ENCODE results near the gene TIMP3. TPM values are rescaled to one million over a fixed set of nuclear protein-coding genes. Genes with fewer than 3 reads are reported as not detected.

Gene TIMP3
- total RNA-seq, 4 donors from 2014 or later: 68.1 to 381 (median 202) TPM

GRCh38 chr22:32837803-32838202 lies 36.3 kb downstream of the TIMP3 start:
- no peak for DNase-seq (ENCODE audit: low spot score in 2 of 2)
- TF ChIP-seq POLR2A (IDR thresholded peaks at IDR 0.05): no peak
- TF ChIP-seq CTCF (IDR thresholded peaks at IDR 0.05): no peak
- 50 to 60% methylated on average over 4 of the region's 4 CpGs for WGBS, 2 donors
- H3K4me3 ChIP-seq (ENCODE audit: low read depth, poor library complexity, severe bottlenecking): no peak overlapping the region
- intact Hi-C loops (cut with DNase I; ENCODE audit: low total_unique reads): no loop called here

GRCh38 chr22:32839831-32840584 lies 38.5 kb downstream of the TIMP3 start:
- intact Hi-C loops (cut with DNase I; ENCODE audit: low total_unique reads): no loop called here
- DNase-seq (ENCODE audit: low spot score in 2 of 2): no peak
- no peak overlapping the region for H3K4me3 ChIP-seq (ENCODE audit: low read depth, poor library complexity, severe bottlenecking)
- TF ChIP-seq CTCF (IDR thresholded peaks at IDR 0.05): no peak
- no peak for TF ChIP-seq POLR2A (IDR thresholded peaks at IDR 0.05)
- 47 to 51% methylated on average over 14 of the region's 14 CpGs for WGBS, 2 donors

- no peak for DNase-seq (ENCODE audit: low spot score in 2 of 2)
- no peak overlapping the region for H3K4me3 ChIP-seq (ENCODE audit: low read depth, poor library complexity, severe bottlenecking)
- TF ChIP-seq POLR2A (IDR thresholded peaks at IDR 0.05): no peak
- TF ChIP-seq CTCF (IDR thresholded peaks at IDR 0.05): no peak
- WGBS, 2 donors: 80 to 85% methylated on average over 6 of the region's 6 CpGs
- intact Hi-C loops (cut with DNase I; ENCODE audit: low total_unique reads): no loop called here
These were observed 39.7 kb downstream of the TIMP3 start for GRCh38 chr22:32841175-32841574.

GRCh38 chr22:32842486-32842885 lies 41.0 kb downstream of the TIMP3 start:
- DNase-seq (ENCODE audit: low spot score in 2 of 2): no peak
- intact Hi-C loops (cut with DNase I; ENCODE audit: low total_unique reads): no loop called here
- 49 to 62% methylated on average over 4 of the region's 4 CpGs for WGBS, 2 donors
- TF ChIP-seq CTCF (IDR thresholded peaks at IDR 0.05) (no peak), POLR2A (IDR thresholded peaks at IDR 0.05) (no peak)
- H3K4me3 ChIP-seq (ENCODE audit: low read depth, poor library complexity, severe bottlenecking): no peak overlapping the region

- no peak for DNase-seq (ENCODE audit: low spot score in 2 of 2)
- H3K4me3 ChIP-seq (ENCODE audit: low read depth, poor library complexity, severe bottlenecking): no peak overlapping the region
- intact Hi-C loops (cut with DNase I; ENCODE audit: low total_unique reads): no loop called here
- TF ChIP-seq POLR2A (IDR thresholded peaks at IDR 0.05) (no peak), CTCF (IDR thresholded peaks at IDR 0.05) (no peak)
- WGBS, 2 donors: 91 to 94% methylated on average over 8 of the region's 8 CpGs
These were observed 41.8 kb downstream of the TIMP3 start for GRCh38 chr22:32843300-32843699.

- no peak for DNase-seq (ENCODE audit: low spot score in 2 of 2)
- 96 to 97% methylated on average over 1 of the region's 1 CpG for WGBS, 2 donors
- intact Hi-C loops (cut with DNase I; ENCODE audit: low total_unique reads): no loop called here
- TF ChIP-seq POLR2A (IDR thresholded peaks at IDR 0.05): no peak
- no peak for TF ChIP-seq CTCF (IDR thresholded peaks at IDR 0.05)
- H3K4me3 ChIP-seq (ENCODE audit: low read depth, poor library complexity, severe bottlenecking): no peak overlapping the region
These were observed 42.7 kb downstream of the TIMP3 start for GRCh38 chr22:32844251-32844650.

Measured in lower leg skin (tissue), 4 donors.